K562 (cell line): ENCODE data around the gene SIGLEC14.

Source experiments
- EZH2 ChIP-seq: IDR thresholded peaks from 2 replicates; pipeline ENCODE4 v1.6.1; 2012; ENCODE audit warnings: low read depth, mild to moderate bottlenecking, inconsistent platforms, low read length, borderline replicate concordance
- KLF16 ChIP-seq: IDR thresholded peaks from 2 replicates; pipeline ENCODE4 v1.6.1; 2016; ENCODE audit warnings: antibody characterized with exemption
- TF ChIP-seq, protein P1 (sequence below), 2 experiments: fragments of 200-800 bp in 1 of 2; sonication (Bioruptor generic) in 1 of 2; sonication (generic) in 1 of 2; formaldehyde crosslinking in 1 of 2; IDR thresholded peaks in 1 of 2; conservative IDR thresholded peaks in 1 of 2; 2 replicates each; pipeline versions ENCODE4 v1.5.0 to v1.6.1; 2016 to 2020; ENCODE audit warnings: missing compliant biosample characterization in 1 of 2, missing genetic modification characterization in 1 of 2, missing genetic modification reagents in 1 of 2

DNA sequence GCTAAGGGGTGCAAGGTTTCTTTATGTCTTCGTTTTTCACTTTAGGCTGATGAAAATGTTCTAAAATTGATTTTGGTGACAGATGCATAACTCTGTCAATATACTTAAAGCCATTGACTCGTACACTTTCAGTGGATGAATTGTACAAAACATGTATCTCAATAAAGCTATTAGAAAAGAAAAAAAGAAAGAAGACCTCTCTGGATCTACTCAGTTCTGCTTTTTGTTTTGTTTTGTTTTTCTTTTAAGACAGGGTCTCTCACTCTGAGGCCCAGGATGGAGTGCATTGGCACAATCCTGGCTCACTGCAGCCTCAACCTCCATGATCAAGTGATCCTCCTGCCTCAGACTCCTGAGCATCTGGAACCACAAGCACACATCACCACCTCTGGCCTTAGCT lies 19.9 kb downstream of the SIGLEC14 start:
- TF ChIP-seq EZH2 = no peak
- no peak for TF ChIP-seq KLF16
- TF ChIP-seq, protein P1, sequence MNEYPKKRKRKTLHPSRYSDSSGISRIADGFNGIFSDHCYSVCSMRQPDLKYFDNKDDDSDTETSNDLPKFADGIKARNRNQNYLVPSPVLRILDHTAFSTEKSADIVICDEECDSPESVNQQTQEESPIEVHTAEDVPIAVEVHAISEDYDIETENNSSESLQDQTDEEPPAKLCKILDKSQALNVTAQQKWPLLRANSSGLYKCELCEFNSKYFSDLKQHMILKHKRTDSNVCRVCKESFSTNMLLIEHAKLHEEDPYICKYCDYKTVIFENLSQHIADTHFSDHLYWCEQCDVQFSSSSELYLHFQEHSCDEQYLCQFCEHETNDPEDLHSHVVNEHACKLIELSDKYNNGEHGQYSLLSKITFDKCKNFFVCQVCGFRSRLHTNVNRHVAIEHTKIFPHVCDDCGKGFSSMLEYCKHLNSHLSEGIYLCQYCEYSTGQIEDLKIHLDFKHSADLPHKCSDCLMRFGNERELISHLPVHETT (CRISPR knock-in tag; conservative IDR thresholded peaks at IDR 0.05 in 1 of 2, IDR thresholded peaks at IDR 0.05 in 1 of 2) = no peak
